A549 (cell line): ENCODE data around the gene POR. TPM values are rescaled to one million over a fixed set of nuclear protein-coding genes. Genes with fewer than 3 reads are reported as not detected.

ENCODE experiments used
- ATAC-seq, 2 experiments: fragments of 200-7000 bp in 1 of 2; fragments of >200 bp in 1 of 2; cut with Nextera tagmentation in 1 of 2; cut with Tn5 transposase in 1 of 2; 3 replicates each; pipeline versions ENCODE4 v1.8.0 to v1.9.1; 2018 to 2020; ENCODE audit warnings: mild to moderate bottlenecking in 1 of 2, moderate library complexity in 1 of 2
- CTCF ChIA-PET: fragments of 300-600 bp; sonication (Branson Sonifier 250); formaldehyde crosslinking; extraction: SDS; loops from one replicate; lab custom pipeline; 2021; ENCODE audit warnings: antibody characterized with exemption, inconsistent platforms; lab: Yijun Ruan, JAX
- POLR2A ChIA-PET: fragments of 350-600 bp; formaldehyde crosslinking; extraction: SDS; loops from one replicate; lab custom pipeline; 2021; ENCODE audit warnings: antibody characterized with exemption, inconsistent platforms; lab: Yijun Ruan, JAX
- DNase-seq, 2 experiments: peaks; one replicate each; pipeline versions ENCODE4 v3.0.0 to v3.0.0-alpha.2; 2011 to 2016; ENCODE audit warnings: low read depth in 1 of 2, low spot score in 1 of 2
- FAIRE-seq: peaks from 2 replicates; lab custom pipeline; 2011; peaks lifted over from hg19 to GRCh38; lab: Jason Lieb, UNC
- H3K27ac ChIP-seq, 2 experiments: fragments of >200 bp; sonication (Bioruptor Twin); formaldehyde crosslinking; 3 replicates each; pipeline ENCODE4 v1.5.1; 2016 to 2017
- H3K4me1 ChIP-seq: fragments of >200 bp; sonication (Bioruptor Twin); formaldehyde crosslinking; 3 replicates; pipeline ENCODE4 v1.6.1; 2016
- H3K4me2 ChIP-seq: fragments of >200 bp; sonication (Bioruptor Twin); formaldehyde crosslinking; 3 replicates; pipeline ENCODE4 v1.6.1; 2016
- H3K4me3 ChIP-seq: fragments of >200 bp; sonication (Bioruptor Twin); formaldehyde crosslinking; 3 replicates; pipeline ENCODE4 v1.5.1; 2016
- H3K9me3 ChIP-seq: fragments of >200 bp; sonication (Bioruptor Twin); formaldehyde crosslinking; 3 replicates; pipeline ENCODE4 v1.6.1; 2016
- BCL3 ChIP-seq: fragments of >200 bp; sonication (Bioruptor Twin); formaldehyde crosslinking; IDR thresholded peaks from 3 replicates; pipeline ENCODE4 v1.6.1; 2016
- CBX8 ChIP-seq: fragments of 200-600 bp; sonication (generic); IDR thresholded peaks from 2 replicates; pipeline ENCODE4 v1.6.1; 2016
- EHF ChIP-seq: fragments of 250-450 bp; sonication (Bioruptor Pico); IDR thresholded peaks from 2 replicates; pipeline ENCODE4 v1.5.0; 2020; ENCODE audit warnings: mild to moderate bottlenecking
- EP300 ChIP-seq, 2 experiments: fragments of >200 bp; sonication (Bioruptor Twin); formaldehyde crosslinking; IDR thresholded peaks; 2 replicates in 1 of 2; 3 replicates in 1 of 2; pipeline ENCODE4 v1.6.1; 2016 to 2017
- ESRRA ChIP-seq: fragments of 150-350 bp; IDR thresholded peaks from 2 replicates; pipeline ENCODE4 v1.6.1; 2014; ENCODE audit warnings: mild to moderate bottlenecking, low read length, borderline replicate concordance
- FOSL2 ChIP-seq, 2 experiments: fragments of 450-650 bp in 1 of 2; fragments of >200 bp in 1 of 2; sonication (Bioruptor Twin) in 1 of 2; formaldehyde crosslinking; IDR thresholded peaks; 2 replicates each; pipeline versions ENCODE4 v1.5.0 to v1.6.1; 2016 to 2020; ENCODE audit warnings: mild to moderate bottlenecking in 1 of 2, moderate library complexity in 1 of 2
- FOXS1 ChIP-seq: fragments of 250-450 bp; sonication (Bioruptor Pico); IDR thresholded peaks from 2 replicates; pipeline ENCODE4 v1.5.0; 2020; ENCODE audit warnings: mild to moderate bottlenecking, moderate library complexity
- GATA3 ChIP-seq: IDR thresholded peaks from 2 replicates; pipeline ENCODE4 v1.6.1; 2012; ENCODE audit warnings: borderline replicate concordance
- HDAC2 ChIP-seq: fragments of 200-600 bp; sonication (generic); IDR thresholded peaks from 2 replicates; pipeline ENCODE4 v1.6.1; 2016
- HOXB13 ChIP-seq: fragments of 250-450 bp; sonication (Bioruptor Pico); IDR thresholded peaks from 2 replicates; pipeline ENCODE4 v1.5.0; 2020; ENCODE audit warnings: low read depth, mild to moderate bottlenecking, moderate library complexity
- JUN ChIP-seq, 2 experiments: fragments of >200 bp; sonication (Bioruptor Twin); formaldehyde crosslinking; IDR thresholded peaks; 2 replicates in 1 of 2; 3 replicates in 1 of 2; pipeline ENCODE4 v1.6.1; 2016 to 2017
- JUNB ChIP-seq: fragments of >200 bp; sonication (Bioruptor Twin); formaldehyde crosslinking; IDR thresholded peaks from 2 replicates; pipeline ENCODE4 v1.6.1; 2016
- MAFK ChIP-seq: fragments of 450-650 bp; IDR thresholded peaks from 2 replicates; pipeline ENCODE4 v1.6.1; 2014; ENCODE audit not compliant: partially characterized antibody
- MAX ChIP-seq: IDR thresholded peaks from 2 replicates; pipeline ENCODE4 v1.6.1; 2012
- NFE2L2 ChIP-seq: fragments of 150-350 bp; conservative IDR thresholded peaks from 2 replicates; pipeline ENCODE4 v1.6.1; 2014; ENCODE audit warnings: low read length
- PHF8 ChIP-seq: fragments of 200-600 bp; sonication (generic); IDR thresholded peaks from 2 replicates; pipeline ENCODE4 v1.6.1; 2016; ENCODE audit warnings: low read depth, mild to moderate bottlenecking, antibody characterized with exemption, moderate library complexity, borderline replicate concordance
- POLR2AphosphoS2 ChIP-seq: conservative IDR thresholded peaks from 2 replicates; pipeline ENCODE4 v1.6.1; 2012; ENCODE audit warnings: low read length, improper control_type of control experiment, inconsistent platforms
- RARB ChIP-seq: fragments of 250-450 bp; sonication (Bioruptor Pico); IDR thresholded peaks from 2 replicates; pipeline ENCODE4 v1.8.0; 2021; ENCODE audit warnings: mild to moderate bottlenecking, moderate library complexity
- RFX5 ChIP-seq: fragments of 450-650 bp; IDR thresholded peaks from 2 replicates; pipeline ENCODE4 v1.7.1; 2014; ENCODE audit warnings: antibody characterized with exemption, mild to moderate bottlenecking, moderate library complexity
- SMC3 ChIP-seq: fragments of >200 bp; sonication (Bioruptor Twin); formaldehyde crosslinking; IDR thresholded peaks from 3 replicates; pipeline ENCODE4 v1.6.1; 2018; ENCODE audit warnings: inconsistent platforms
- SREBF2 ChIP-seq: fragments of 450-650 bp; IDR thresholded peaks from 2 replicates; pipeline ENCODE4 v1.6.1; 2014; ENCODE audit warnings: mild to moderate bottlenecking, moderate library complexity
- whole genome bisulfite sequencing: methylation state at CpG from one replicate; pipeline ENCODE4 v1.1.6; 2017; ENCODE audit errors: missing lambda C conversion rate; 5-methylcytosine and 5-hydroxymethylcytosine counted together
- polyA plus RNA-seq, 4 experiments: library from polyadenylated mRNA; depleted of rRNA in 3 of 4; stranded (reverse); fragments of >200 nt; fragmentation: RNase III in 1 of 4; extraction: RNeasy Plus Mini Kit Qiagen cat#74134 plus additional on column Dnase treatment in 1 of 4; gene quantifications; 2 replicates in 3 of 4; 3 replicates in 1 of 4; pipeline ENCODE4 v1.2.3, GENCODE V29; 2011 to 2017

Gene POR
- polyA plus RNA-seq, 2 of the 4 experiments (the other 2 are of a cell fraction): 71.1 to 109 TPM

- no peak overlapping the region for H3K27ac ChIP-seq
- FAIRE-seq: no peak
- ATAC-seq: peak in 1 of 2 experiments; percentile 12; a peak in 3 of 6 replicates
Observed at GRCh38 chr7:75891815-75892411, 23.0 kb upstream of the POR start.

GRCh38 chr7:75892634-75893272, 22.2 kb upstream of the POR start:
- H3K4me1 ChIP-seq: no peaks in the 10 kb centered on the region
- ChIA-PET CTCF (interaction anchor here (0.6 kb wide), 1 partner anchor 370 kb away, joined by 4 read pairs; no protein-coding TSS in a partner anchor), POLR2A (interaction anchor here (1.6 kb wide), 1 partner anchor 22 kb away, joined by 6 read pairs; the partner anchor contains the start of gene POR)
- H3K4me2 ChIP-seq: no peak overlapping the region
- H3K4me3 ChIP-seq: no peak overlapping the region
- H3K9me3 ChIP-seq: no peaks in the 10 kb centered on the region
- FAIRE-seq (no peak), ATAC-seq (peak; percentile 16 to 27; a peak in 3 of 6 replicates)
- H3K27ac ChIP-seq: no peak overlapping the region
- TF ChIP-seq HOXB13 (CRISPR knock-in tag): no peak
- TF ChIP-seq, all 56 proteins: peak for 0
- WGBS: 88% methylated on average over 15 of the region's 15 CpGs
- DNase-seq: no peak

More at GRCh38 chr7:75891815-75892411, 23.0 kb upstream of the POR start:
- Histone ChIP-seq H3K4me3 (no peak overlapping the region), H3K4me2 (no peak overlapping the region), H3K4me1 (no peaks in the 10 kb centered on the region), H3K9me3 (no peaks in the 10 kb centered on the region)
- CTCF ChIA-PET: interaction anchor here (0.6 to 1.7 kb wide), 2 partner anchors 70 to 128 kb away, joined by 3 to 6 read pairs; no protein-coding TSS in a partner anchor
- POLR2A ChIA-PET: interaction anchor here (1.6 kb wide), 1 partner anchor 23 kb away, joined by 6 read pairs; the partner anchor contains the start of gene POR
- no peak for DNase-seq
- TF ChIP-seq FOXS1 (CRISPR knock-in tag) (no peak), SMC3 (no peak), RFX5 (no peak)
- WGBS: 88% methylated on average over 7 of the region's 7 CpGs

GRCh38 chr7:75896803-75897327, 18.1 kb upstream of the POR start:
- DNase-seq: no peak
- no peak for TF ChIP-seq ESRRA
- no peak for TF ChIP-seq SREBF2
- no peak for TF ChIP-seq FOSL2 (IDR thresholded peaks at IDR 0.05)
- no peak for TF ChIP-seq FOSL2 (CRISPR knock-in tag; IDR thresholded peaks at IDR 0.05)
- TF ChIP-seq GATA3: no peak
- TF ChIP-seq RFX5: no peak
- TF ChIP-seq RARB (CRISPR knock-in tag): no peak
- no peak for TF ChIP-seq JUN (IDR thresholded peaks at IDR 0.05)
- no peak for TF ChIP-seq EP300 (IDR thresholded peaks at IDR 0.05)
- TF ChIP-seq PHF8: no peak
- TF ChIP-seq HDAC2: no peak
- TF ChIP-seq EHF (CRISPR knock-in tag): no peak
- no peak for TF ChIP-seq CBX8
- TF ChIP-seq POLR2AphosphoS2: no peak
- no peak for TF ChIP-seq BCL3
- TF ChIP-seq MAFK: no peak
- TF ChIP-seq JUNB: no peak
- no peak for TF ChIP-seq NFE2L2
- no peak for TF ChIP-seq MAX
- TF ChIP-seq, all 56 proteins: peak for 0
- ChIA-PET CTCF (interaction anchor here (2.2 kb wide), 1 partner anchor 123 kb away, joined by 6 read pairs; no protein-coding TSS in a partner anchor), POLR2A (no interaction called here)
- H3K4me1 ChIP-seq: no peaks in the 10 kb centered on the region
- H3K27ac ChIP-seq: no peak overlapping the region
- H3K4me3 ChIP-seq: no peak overlapping the region
- H3K9me3 ChIP-seq: no peaks in the 10 kb centered on the region
- 87% methylated on average over 6 of the region's 6 CpGs for WGBS
- FAIRE-seq (no peak), ATAC-seq (no peak)
- H3K4me2 ChIP-seq: no peak overlapping the region
